Endometrial microvascular endothelial cells (primary cell): Measurements from ENCODE around the gene KHK. TPM values are rescaled to one million over a fixed set of nuclear protein-coding genes. Genes with fewer than 3 reads are reported as not detected.

ENCODE experiments used
- in situ Hi-C: cut with HindIII; loops from 2 replicates; pipeline ENCODE4 v1.10.0; 2017; ENCODE audit warnings: low sequenced_read_pairs, low pct_unique_long_range_greater_than_20kb; ENCODE audit errors: inconsistent ontology term
- total RNA-seq: library from RNA; depleted of rRNA; stranded (reverse); fragments of >200 nt; gene quantifications from one replicate; pipeline ENCODE4 v1.2.3, GENCODE V29; 2015; ENCODE audit errors: inconsistent ontology term

KHK gene
- total RNA-seq, 1 donor from 2014 or later = 4.6 TPM

- in situ Hi-C loops = no loop called here
These were observed 8.0 kb upstream of the KHK start, which contains the start of gene EMILIN1 for GRCh38 chr2:27078267-27079194. TSS of gene EMILIN1 (plus strand) at chr2:27078615. CDS start at chr2:27079066, 451 bp downstream.

GRCh38 chr2:27079233-27080139 is 7.1 kb upstream of the KHK start:
- in situ Hi-C loops = no loop called here

GRCh38 chr2:27080140-27080469 is 6.5 kb upstream of the KHK start:
- in situ Hi-C loops = no loop called here

GRCh38 chr2:27080603-27080936 is 6.0 kb upstream of the KHK start:
- in situ Hi-C loops = no loop called here

- in situ Hi-C loops = no loop called here
These were observed 4.4 kb upstream of the KHK start for GRCh38 chr2:27081984-27082772.

- in situ Hi-C loops = no loop called here
These were observed 3.7 kb upstream of the KHK start for GRCh38 chr2:27082773-27083409.

- in situ Hi-C loops = no loop called here
These were observed 2.9 kb upstream of the KHK start for GRCh38 chr2:27083410-27084296.

- in situ Hi-C loops = no loop called here
These were observed 2.1 kb upstream of the KHK start for GRCh38 chr2:27084297-27085061.

GRCh38 chr2:27085062-27085672 is 1.4 kb upstream of the KHK start:
- in situ Hi-C loops = no loop called here

GRCh38 chr2:27085673-27086089 is 891 bp upstream of the KHK start:
- in situ Hi-C loops = no loop called here

- in situ Hi-C loops = no loop called here
These were observed 365 bp upstream of the KHK start for GRCh38 chr2:27086090-27086723.

GRCh38 chr2:27087823-27088410 is 1.3 kb downstream of the KHK start:
- in situ Hi-C loops = no loop called here

GRCh38 chr2:27088634-27089033 is 2.1 kb downstream of the KHK start:
- in situ Hi-C loops = no loop called here

GRCh38 chr2:27089111-27089954 is 2.8 kb downstream of the KHK start:
- in situ Hi-C loops = no loop called here
